ENCODE measurements around the gene DKK3.

The DKK3 gene

DNA sequence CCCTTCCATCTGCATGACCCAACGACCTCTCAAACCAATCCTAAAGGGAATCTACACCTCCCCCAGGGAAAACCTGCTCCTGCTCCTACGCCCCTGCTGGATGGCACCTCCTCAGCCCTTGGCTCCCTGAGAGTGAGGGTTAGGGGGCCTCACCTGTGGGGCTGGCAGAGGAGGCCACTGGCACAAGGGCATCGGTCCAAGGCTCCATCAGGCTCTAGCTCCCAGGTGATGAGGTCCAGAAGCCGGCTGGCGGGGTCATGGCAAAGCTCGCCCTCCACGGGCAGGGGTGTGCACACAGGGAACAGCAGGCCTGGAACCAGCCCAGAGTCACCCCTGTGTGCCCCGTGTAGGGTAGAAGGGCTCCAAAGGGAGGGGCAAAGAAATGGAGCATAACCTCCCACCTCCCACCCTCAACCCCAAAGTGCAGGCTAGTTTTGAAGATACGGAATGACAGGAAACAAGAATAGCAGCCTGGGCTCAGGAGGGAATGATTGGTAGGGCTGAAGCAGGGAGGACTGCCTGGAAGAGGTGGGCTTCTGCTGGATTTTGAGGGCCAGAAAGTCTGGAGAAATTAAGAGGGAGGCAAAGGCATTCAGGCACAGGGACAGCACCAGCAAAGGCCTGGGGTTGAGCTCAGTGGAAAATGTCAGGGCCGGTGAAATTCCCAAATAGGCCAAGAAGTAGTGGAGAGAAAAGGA, 42.6 kb downstream of the DKK3 start:
- DNase-seq: no peak

DNA sequence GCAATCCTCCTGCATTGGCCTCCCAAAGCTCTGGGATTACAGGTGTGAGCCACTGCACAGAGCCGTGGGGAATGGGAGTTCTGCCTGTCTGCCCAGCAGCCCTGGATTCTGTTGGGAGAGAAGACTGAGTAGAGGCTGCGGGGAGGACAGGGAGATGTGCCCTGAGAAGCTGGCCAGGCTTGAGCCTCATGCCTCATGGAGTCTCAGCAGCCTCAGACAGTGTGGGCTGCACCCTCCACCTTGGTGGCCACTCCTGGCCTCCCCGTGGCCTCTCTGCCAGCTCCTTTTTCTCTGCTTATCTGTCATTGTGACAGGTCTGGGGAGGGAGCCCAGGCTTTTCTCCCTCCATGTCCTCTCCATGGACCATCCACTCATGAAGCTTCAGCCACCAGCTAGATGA, 43.2 kb downstream of the DKK3 start:
- DNase-seq: no peak

DNA sequence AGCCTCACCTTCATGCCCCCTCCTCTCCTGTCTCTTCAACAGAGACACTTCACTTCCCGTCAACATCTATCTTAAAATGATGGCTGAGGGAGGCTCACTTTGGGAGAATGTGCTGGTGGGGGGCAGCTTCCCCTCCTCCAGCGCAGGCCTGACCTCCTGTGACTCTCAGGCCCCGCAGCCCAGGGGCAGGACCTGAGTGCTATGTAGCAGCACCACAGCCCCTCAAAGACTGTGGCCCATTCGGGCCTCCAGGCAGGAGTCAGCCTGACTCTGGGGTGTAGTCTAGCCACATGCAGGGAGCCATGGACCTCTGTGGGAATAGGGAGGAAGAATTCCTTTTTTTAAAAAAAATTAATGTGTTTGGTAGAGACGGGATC, 43.7 kb downstream of the DKK3 start:
- no peak for DNase-seq

DNA sequence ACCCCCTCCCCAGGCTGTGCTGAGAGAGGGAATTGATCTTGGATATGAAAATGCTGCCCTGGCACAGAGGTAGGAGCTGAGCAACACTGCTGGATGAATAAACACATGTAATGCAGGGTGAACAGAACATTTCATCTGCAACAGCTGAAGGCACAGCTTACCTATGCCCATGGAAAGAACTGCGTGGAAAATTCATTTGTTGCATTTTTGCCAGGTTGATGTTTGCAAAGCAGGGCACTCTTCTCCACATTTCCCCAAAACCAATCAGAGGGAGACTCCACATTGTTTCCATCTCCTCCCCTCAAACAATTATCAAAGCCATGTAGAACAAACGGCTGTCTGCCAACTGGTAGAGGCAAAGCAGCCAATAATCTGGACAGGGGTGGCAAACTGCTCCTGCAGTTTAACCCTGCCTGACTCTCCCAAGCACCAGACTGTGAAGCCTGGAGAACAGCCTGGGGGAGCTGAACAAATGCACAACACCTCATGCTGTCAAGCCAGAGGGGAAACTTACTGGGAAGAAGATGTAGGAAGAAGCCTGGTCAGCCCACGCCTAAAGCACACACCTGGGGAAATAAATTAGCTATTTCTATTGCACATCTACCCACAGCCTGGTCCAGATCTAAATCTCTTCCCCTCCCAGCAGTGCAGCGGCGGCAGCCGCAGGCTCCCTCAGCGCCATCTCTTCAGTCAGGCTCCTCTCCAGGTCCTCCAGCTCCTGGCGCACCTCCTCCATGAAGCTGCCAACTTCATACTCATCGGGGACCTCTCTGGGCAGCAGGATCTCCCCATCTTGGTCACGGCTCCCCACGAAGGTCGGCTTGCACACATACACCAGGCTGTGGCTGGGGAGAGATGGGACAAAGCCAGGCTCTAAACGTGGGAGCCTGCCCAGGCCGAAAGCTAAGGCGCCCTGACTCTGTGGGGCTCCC, 44.3 kb downstream of the DKK3 start:
- no peak for DNase-seq

DNA sequence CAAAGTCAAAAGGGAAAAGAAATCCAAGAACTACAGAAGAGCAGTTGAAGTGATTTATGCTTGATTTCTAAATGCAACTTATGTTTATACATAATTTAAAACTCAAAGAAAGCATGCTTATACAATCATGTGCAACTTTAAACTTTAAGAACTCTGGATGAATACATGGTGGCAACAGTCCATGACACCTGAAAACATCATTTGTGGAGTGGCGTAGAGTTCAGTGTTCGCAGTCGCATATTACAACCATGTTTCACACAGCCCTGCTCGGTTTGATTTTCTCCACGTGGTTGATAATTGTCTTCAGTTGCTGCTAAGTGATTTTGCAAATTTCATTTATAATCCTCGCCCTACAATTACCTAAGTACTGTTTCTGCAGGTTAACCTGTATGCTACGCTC, 45.4 kb downstream of the DKK3 start:
- no peak for DNase-seq

DNA sequence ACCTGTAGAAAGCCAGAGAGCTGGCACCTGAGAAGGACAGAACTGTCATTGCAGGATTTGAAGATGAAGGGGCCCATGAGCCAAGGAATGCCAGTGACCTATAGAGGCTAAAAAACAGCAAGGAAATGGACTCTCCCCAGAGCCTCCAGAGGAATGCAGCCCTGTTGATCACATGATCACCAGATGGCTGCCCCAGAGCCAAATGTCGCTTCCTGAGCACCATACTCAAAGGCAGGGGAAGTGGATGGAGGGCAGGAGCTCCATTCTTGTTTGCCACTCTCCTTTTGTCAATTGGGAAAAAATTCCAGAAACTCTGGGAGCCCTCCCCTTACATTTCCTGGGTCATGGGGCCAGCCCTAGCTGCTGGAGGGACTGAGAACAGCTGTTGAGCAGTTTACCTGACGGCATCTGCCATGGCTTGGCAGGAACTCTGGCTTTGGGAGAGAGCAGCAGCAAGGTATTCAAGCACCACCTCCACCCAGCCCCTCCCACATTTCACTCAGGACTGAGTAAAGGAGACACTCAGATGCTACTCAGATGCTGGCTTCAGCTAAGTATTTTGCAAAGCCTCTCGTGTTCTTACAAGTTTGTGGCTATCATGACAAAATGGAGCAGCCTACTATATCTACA, 46.9 kb downstream of the DKK3 start:
- DNase-seq: no peak

DNA sequence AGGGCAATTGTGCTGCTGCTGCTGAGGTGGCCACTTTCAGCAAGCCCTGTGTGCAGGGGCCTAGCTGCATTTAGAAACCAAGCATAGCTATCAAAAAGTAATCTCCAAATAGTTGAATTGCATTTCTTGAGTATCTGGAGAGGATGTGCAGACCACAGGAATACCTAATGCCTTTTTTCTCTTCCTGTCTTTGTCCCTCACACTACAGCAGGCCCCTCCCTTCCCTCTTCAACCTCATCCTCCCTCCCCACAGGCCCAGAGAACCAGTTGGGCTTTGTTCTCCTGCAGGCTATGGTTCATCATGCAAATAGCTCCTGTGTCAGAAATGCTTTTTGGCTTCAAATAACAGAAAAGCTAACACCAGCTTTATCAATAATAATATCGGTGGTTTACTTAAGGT, 47.7 kb downstream of the DKK3 start:
- no peak for DNase-seq

DNA sequence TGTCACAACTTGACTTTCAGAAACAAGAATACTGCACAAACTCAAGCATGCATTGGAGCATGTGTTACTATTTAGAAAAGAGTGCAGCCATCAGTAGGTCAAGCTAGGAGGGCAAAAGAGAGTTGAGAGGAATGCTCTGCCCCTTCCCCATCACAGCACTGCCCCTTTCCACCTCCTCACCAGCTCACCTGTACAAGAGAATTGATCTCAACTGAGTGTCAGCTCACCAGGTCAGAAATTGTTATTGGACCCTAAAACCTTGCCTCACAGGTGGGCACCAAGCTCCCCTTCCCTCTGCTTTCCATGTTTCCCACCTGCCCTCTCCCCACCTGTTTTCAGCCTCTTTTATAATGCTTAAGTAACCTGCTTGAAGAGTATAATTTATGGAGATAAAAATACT, 48.8 kb downstream of the DKK3 start:
- DNase-seq: no peak

DNA sequence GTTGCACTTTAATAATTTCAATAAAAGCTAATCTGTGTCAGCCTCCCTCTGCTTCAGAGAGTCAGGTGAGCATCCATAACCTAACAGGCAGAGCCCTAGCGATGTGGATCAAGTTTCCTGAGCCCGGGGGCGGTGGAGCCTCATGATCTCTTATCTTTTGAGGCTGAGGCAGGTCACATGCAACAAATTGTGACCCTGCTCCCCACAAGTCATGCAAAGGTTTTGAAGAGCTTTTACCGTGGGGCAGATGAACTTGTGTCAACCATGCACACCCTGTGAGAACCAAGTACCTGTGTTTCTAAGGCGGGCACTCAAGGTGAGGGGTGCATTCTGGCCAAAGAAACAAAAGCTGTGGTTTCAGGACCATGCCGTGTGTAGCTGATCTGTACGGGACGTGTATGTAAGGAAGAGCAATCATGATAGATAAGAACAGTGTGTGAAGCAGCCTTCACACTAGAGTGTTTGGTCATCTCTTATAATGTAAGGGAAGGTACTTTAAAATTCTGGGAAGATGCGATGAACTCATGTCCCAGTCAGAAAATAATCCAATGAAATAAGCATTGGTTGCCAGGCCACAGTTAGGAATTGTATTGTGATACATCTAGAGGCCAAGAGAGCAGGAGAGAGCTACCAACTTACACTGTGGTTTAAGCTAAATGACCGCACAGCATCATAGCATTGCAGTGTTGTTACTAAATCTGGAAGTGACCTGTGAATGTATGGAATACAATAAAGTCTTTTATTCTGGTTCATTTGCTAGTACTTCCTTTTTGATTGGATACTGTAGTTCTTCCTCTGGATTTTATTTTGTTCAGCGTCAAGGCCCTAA, 49.8 kb downstream of the DKK3 start:
- no peak for DNase-seq

DNA sequence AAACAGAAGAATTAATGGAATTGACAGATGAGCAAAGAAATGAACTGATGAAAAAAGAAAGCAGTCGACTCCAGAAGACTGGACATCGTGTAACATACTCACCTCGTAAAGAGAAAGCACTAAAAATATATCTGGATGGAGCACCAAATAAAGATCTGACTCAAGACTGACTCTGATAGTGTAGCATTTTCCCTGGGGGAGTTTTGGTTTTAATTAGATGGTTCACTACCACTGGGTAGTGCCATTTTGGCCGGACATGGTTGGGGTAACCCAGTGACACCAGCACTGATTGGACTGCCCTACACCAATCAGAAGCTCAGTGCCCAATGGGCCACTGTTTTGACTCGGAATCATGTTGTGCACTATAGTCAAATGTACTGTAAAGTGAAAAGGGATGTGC, 52.4 kb downstream of the DKK3 start:
- no peak for DNase-seq

DNA sequence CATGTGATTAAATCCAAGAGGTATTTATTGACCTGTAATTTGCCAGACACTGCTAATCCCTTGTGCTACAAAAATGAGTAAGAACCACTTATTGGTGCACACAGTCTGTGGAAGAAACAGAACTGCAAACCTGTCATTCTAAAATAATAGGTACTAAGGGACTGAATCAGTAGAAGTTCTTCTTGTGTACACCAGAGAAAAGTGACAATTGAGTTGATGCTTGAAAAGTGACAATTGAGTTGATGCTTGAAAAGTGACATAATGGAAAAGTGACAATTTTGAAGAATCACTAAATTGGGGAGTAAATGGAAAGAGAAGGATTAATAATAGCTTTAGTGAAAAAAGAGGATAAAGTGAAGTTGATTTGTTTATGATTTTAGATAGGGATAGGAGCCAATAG, 56.4 kb downstream of the DKK3 start:
- no peak for DNase-seq

DNA sequence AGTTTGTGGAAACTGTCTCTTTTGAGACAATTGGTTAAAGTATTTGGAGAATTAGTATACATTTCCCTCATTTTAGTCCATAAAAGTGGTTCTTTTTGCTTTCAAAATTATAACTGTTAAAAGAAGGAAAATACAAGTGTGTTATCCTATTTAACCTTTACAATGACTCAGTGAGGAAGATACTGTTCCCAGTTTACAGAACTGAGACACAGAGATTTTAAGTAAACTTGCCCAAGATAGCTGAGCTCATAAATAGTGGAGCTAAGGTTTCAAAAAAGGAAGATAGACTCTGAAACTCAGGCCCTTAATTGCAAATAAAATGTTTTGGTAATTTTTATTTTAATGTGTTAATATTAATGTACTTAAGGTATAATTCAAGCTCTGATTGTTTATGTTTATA, 58.9 kb downstream of the DKK3 start:
- DNase-seq: no peak

DNA sequence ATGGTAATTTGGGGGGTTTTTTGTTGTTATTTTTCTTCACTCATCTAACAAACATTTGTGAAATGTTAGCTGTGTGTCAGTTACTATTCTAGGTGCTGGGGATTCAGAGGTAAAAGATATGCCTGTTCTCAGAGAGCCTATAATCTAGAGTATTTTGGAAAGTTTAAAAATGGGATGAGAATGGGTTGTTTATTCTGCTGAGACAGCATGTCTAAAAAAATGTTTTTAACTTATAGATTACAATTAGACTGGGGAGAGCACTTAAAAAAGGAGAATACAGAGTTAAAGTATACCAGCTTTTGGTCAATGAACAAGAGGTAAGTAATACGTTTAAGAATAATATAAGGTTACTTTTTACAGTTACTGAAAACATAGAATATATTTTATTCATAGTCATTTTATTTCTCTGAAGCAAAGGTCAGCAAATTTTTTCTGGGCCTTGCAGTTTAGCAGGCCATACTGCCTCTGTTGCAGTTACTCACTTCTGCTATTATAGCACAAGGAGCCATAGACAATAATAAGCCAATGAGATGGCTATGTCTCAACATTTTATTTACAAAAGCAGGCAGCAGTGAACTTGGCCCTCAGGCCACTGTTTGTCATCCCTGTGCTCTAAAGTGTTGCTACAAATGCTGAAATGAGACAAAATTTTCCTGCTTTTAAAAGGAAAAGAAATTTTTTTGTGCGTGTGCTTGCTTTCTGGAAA, 60.0 kb downstream of the DKK3 start:
- no peak for DNase-seq

DNA sequence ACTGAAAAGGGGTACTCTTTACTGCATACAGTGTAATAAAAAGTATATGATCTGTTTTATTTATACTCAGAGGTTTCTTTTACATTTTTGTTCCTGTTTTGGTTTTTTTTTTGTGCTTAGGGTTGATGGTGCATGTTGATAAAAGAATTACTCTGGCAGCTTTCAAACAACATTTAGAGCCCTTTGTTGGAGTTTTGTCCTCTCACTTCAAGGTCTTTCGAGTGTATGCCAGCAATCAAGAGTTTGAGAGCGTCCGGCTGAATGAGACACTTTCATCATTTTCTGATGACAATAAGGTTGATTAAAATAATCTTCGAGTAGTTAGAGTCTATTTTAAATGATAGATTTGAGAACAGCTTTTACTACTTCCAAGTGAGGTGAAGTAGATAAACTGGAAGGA, 60.6 kb downstream of the DKK3 start:
- DNase-seq: no peak

DNA sequence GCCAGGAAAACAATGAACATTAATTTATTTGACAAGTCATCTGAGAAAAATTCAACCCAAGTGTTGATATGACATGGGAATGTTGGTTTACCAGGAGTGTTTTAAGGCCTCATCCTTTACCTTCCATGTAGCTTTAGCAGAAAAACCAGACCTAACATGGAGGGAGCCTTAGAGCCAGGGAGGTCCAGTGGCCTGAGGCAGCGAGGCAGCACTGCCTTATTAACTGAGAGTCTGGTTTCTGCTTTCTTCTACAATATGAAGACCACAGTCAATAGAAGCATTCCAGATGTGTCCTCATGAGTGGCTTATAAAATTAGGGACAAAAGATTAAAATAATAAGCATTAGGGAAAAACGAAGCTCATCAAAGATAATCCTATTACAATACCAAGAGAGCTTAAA, 61.5 kb downstream of the DKK3 start:
- DNase-seq: no peak

DNA sequence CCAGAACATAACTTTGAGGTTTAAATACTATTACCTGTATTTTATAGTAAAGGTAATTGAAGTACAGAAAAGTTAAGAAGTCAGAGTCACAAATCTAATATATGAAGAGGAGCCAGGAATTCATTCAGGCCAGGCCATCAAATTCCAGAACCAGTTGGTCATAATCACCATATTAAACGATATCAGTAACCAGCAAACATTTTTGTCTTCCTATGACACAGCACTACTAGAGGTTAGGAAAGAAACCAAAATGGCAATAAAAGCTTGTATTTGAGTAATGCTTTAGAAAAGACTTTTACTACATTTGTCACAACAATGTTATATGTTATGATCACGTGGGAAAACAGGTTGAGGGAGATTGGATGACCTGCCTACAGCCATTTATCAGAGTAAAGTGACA, 62.2 kb downstream of the DKK3 start:
- no peak for DNase-seq

DNA sequence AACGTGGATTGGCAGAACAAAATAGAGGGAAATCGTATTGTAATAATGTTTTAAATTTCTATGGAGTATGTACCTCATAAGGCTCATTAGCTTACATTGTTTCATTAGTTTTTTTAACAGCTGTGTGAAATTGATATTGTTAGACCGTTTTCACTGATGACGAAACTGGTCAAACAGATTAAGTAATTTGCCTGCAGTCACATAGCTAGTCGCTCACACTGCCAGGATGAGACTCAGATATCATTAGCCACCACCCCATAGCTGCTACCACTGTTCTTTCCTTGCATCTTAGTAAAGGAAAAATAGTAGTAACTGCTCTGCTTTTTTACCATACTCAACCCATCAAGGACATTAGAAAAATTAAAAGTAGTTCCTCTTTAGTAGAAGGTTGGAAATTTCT, 64.0 kb downstream of the DKK3 start:
- no peak for DNase-seq

DNA sequence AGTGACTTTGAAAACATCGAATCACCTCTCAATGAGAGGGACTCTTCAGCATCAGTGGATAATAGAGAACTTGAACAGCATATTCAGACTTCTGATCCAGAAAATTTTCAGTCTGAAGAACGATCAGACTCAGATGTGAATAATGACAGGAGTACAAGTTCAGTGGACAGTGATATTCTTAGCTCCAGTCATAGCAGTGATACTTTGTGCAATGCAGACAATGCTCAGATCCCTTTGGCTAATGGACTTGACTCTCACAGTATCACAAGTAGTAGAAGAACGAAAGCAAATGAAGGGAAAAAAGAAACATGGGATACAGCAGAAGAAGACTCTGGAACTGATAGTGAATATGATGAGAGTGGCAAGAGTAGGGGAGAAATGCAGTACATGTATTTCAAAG, 65.8 kb downstream of the DKK3 start:
- DNase-seq: no peak

DNA sequence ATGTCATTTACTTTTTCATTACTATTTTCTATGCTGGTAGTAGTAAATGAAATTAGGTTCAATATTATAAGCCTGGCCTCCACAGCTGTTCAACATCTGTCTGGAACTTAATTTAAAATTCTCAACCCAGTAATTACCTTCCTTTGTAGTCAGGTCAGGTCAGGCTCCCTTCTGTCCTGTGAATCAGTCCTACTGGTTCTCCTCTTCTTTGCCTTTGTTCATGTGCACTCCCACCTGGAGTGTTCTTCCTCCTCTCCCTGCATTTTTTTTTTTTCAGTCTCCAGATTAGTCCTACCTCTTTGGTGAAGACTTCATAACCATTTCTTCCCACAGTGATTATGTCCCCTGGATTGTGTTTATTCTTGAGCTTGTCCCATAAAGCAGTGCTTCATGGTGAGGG, 67.9 kb downstream of the DKK3 start:
- DNase-seq: no peak

DNA sequence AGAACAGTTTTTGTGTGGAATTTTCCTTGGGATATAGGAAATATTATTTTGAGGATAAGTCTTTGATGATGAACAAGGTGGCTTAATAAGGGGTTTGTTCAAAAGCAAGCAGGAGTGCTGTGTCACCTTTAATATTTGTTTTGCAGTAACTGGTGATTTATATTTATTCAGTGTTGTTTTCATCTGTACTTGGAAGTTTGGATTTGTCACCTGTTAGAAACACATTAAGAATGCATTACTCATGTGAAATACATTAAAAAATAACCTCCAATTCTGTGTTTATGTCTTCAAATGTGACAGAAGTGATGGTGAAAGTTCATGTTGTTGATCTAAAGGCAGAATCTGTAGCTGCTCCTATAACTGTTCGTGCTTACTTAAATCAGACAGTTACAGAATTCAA, 70.5 kb downstream of the DKK3 start:
- DNase-seq: no peak

DNA sequence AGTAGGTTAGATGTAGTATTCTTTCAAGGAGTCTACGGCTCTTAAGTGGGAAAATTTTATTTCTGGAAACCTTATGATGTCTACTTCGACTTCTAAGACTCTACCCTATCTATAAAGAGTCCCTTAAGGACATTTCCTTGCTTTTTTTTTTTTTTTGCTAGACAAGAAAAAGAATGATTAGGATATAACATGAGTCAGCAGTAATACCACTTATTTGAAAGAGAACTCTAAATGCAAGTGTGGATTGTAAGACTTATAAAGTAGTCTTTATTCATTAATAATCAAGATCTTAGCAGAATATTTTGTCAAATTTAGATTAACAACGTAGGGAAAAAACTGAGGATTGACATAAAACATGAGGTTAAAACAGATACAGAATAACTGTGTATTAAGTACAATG, 71.0 kb downstream of the DKK3 start:
- no peak for DNase-seq

DNA sequence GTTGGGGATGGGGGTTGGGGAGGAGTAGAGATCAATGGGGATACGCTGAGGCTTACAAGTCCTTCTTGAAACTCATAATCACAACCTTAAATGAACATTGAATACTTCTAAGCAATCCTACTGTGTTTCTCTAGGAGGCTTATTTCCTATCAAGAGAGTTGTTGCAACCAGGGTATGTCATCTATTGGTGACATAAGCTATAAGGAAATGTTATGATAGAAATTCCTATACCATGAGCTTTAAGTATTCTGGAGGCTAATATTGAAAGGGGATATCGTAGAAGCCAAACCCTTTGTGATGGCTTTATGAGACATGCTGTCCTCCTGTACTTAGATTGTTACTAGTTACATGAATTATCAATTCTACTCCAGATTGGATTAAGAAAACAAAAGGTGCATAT, 72.9 kb downstream of the DKK3 start:
- DNase-seq: no peak

Data from NCI-H2171 (cell line).